ENCODE results near the gene OPA1. TPM values are rescaled to one million over a fixed set of nuclear protein-coding genes. Genes with fewer than 3 reads are reported as not detected.

The OPA1 gene
- total and polyA plus RNA-seq, 2 of the 13 experiments (the other 11 are each of a cell fraction or from before 2014, with no cell fraction given) = 26.7 to 78.5 TPM

DNA sequence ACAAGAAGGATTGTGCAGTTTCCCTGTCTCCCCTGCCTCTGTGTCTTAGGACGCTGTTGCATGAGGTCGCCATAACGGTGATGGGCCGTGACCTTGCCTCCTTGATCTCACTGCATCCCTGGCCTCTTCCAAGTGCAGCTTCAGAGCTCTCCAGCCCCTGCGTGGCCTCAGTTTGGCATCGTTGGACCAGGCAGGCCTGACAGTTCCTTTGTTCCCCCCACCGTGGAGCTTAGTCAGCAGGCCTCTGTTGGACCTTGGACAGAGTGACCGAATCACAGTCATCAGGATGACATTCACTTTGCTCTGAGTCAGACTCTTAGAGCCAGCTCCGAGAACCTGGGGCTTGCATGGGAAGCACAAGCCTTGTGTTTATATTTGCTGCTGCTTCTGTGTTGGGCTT, 139.4 kb downstream of the OPA1 start (continued):
- TF ChIP-seq, protein P1, sequence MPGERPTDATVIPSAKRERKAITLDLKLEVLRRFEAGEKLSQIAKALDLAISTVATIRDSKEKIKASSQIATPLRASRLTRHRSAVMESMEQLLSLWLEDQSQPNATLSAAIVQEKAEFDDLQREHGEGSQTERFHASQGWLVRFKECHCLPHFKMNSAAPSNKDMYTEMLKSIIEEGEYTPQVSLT (CRISPR knock-in tag; IDR thresholded peaks at IDR 0.05; ENCODE audit: borderline replicate concordance, low read depth) = no peak
- TF ChIP-seq TP53 (CRISPR knock-in tag; conservative IDR thresholded peaks at IDR 0.05) (no peak), ZNF335 (CRISPR knock-in tag; IDR thresholded peaks at IDR 0.05) (no peak), ZNF670 (CRISPR knock-in tag; IDR thresholded peaks at IDR 0.05; ENCODE audit: borderline replicate concordance) (0 out of 2 replicates have a peak, but pooled peaks have one; percentile 27), KDM1A (CRISPR knock-in tag; IDR thresholded peaks at IDR 0.05) (0 out of 2 replicates have a peak, but pooled peaks have one; percentile 56), BRCA1 (CRISPR knock-in tag; IDR thresholded peaks at IDR 0.05) (no peak), PCBP2 (optimal IDR thresholded peaks at IDR 0.05; ENCODE audit: low read depth, low read length, poor library complexity, severe bottlenecking) (no peak), ZNF83 (CRISPR knock-in tag; IDR thresholded peaks at IDR 0.05; ENCODE audit: borderline replicate concordance) (no peak), ZNF780A (CRISPR knock-in tag; IDR thresholded peaks at IDR 0.05) (no peak), TBX3 (IDR thresholded peaks at IDR 0.05; ENCODE audit: borderline replicate concordance) (no peak)
- TF ChIP-seq, protein P2, sequence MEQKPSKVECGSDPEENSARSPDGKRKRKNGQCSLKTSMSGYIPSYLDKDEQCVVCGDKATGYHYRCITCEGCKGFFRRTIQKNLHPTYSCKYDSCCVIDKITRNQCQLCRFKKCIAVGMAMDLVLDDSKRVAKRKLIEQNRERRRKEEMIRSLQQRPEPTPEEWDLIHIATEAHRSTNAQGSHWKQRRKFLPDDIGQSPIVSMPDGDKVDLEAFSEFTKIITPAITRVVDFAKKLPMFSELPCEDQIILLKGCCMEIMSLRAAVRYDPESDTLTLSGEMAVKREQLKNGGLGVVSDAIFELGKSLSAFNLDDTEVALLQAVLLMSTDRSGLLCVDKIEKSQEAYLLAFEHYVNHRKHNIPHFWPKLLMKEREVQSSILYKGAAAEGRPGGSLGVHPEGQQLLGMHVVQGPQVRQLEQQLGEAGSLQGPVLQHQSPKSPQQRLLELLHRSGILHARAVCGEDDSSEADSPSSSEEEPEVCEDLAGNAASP (CRISPR knock-in tag; IDR thresholded peaks at IDR 0.05; ENCODE audit: borderline replicate concordance) = 0 out of 2 replicates have a peak, but pooled peaks have one; percentile 44
- TF ChIP-seq, protein P3, sequence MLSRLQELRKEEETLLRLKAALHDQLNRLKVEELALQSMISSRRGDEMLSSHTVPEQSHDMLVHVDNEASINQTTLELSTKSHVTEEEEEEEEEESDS (CRISPR knock-in tag; IDR thresholded peaks at IDR 0.05; ENCODE audit: borderline replicate concordance) = no peak
- TF ChIP-seq, protein P4, sequence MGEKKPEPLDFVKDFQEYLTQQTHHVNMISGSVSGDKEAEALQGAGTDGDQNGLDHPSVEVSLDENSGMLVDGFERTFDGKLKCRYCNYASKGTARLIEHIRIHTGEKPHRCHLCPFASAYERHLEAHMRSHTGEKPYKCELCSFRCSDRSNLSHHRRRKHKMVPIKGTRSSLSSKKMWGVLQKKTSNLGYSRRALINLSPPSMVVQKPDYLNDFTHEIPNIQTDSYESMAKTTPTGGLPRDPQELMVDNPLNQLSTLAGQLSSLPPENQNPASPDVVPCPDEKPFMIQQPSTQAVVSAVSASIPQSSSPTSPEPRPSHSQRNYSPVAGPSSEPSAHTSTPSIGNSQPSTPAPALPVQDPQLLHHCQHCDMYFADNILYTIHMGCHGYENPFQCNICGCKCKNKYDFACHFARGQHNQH (CRISPR knock-in tag; IDR thresholded peaks at IDR 0.05) = peak; percentile 36; the same call in 1 of the 2 replicates
- TF ChIP-seq, protein P5, sequence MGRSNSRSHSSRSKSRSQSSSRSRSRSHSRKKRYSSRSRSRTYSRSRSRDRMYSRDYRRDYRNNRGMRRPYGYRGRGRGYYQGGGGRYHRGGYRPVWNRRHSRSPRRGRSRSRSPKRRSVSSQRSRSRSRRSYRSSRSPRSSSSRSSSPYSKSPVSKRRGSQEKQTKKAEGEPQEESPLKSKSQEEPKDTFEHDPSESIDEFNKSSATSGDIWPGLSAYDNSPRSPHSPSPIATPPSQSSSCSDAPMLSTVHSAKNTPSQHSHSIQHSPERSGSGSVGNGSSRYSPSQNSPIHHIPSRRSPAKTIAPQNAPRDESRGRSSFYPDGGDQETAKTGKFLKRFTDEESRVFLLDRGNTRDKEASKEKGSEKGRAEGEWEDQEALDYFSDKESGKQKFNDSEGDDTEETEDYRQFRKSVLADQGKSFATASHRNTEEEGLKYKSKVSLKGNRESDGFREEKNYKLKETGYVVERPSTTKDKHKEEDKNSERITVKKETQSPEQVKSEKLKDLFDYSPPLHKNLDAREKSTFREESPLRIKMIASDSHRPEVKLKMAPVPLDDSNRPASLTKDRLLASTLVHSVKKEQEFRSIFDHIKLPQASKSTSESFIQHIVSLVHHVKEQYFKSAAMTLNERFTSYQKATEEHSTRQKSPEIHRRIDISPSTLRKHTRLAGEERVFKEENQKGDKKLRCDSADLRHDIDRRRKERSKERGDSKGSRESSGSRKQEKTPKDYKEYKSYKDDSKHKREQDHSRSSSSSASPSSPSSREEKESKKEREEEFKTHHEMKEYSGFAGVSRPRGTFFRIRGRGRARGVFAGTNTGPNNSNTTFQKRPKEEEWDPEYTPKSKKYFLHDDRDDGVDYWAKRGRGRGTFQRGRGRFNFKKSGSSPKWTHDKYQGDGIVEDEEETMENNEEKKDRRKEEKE (IDR thresholded peaks at IDR 0.05) = no peak
- TF ChIP-seq, protein P6, sequence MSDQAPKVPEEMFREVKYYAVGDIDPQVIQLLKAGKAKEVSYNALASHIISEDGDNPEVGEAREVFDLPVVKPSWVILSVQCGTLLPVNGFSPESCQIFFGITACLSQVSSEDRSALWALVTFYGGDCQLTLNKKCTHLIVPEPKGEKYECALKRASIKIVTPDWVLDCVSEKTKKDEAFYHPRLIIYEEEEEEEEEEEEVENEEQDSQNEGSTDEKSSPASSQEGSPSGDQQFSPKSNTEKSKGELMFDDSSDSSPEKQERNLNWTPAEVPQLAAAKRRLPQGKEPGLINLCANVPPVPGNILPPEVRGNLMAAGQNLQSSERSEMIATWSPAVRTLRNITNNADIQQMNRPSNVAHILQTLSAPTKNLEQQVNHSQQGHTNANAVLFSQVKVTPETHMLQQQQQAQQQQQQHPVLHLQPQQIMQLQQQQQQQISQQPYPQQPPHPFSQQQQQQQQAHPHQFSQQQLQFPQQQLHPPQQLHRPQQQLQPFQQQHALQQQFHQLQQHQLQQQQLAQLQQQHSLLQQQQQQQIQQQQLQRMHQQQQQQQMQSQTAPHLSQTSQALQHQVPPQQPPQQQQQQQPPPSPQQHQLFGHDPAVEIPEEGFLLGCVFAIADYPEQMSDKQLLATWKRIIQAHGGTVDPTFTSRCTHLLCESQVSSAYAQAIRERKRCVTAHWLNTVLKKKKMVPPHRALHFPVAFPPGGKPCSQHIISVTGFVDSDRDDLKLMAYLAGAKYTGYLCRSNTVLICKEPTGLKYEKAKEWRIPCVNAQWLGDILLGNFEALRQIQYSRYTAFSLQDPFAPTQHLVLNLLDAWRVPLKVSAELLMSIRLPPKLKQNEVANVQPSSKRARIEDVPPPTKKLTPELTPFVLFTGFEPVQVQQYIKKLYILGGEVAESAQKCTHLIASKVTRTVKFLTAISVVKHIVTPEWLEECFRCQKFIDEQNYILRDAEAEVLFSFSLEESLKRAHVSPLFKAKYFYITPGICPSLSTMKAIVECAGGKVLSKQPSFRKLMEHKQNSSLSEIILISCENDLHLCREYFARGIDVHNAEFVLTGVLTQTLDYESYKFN (CRISPR knock-in tag; conservative IDR thresholded peaks at IDR 0.05) = peak; percentile 72
- TF ChIP-seq, protein P7, sequence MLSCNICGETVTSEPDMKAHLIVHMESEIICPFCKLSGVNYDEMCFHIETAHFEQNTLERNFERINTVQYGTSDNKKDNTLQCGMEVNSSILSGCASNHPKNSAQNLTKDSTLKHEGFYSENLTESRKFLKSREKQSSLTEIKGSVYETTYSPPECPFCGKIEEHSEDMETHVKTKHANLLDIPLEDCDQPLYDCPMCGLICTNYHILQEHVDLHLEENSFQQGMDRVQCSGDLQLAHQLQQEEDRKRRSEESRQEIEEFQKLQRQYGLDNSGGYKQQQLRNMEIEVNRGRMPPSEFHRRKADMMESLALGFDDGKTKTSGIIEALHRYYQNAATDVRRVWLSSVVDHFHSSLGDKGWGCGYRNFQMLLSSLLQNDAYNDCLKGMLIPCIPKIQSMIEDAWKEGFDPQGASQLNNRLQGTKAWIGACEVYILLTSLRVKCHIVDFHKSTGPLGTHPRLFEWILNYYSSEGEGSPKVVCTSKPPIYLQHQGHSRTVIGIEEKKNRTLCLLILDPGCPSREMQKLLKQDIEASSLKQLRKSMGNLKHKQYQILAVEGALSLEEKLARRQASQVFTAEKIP (CRISPR knock-in tag; IDR thresholded peaks at IDR 0.05; ENCODE audit: borderline replicate concordance) = no peak
